Brain microvascular endothelial cell (primary cell): Measurements from ENCODE around the gene TMEM214.

ENCODE experiments used
- DNase-seq: peaks from one replicate; pipeline ENCODE4 v3.0.0-alpha.2; 2020
- H3K27ac ChIP-seq: fragments of 250-450 bp; sonication (Bioruptor Pico); 2 replicates; pipeline ENCODE4 v1.5.1; 2020; ENCODE audit warnings: mild to moderate bottlenecking, moderate library complexity
- H3K27me3 ChIP-seq: fragments of 250-450 bp; sonication (Bioruptor Pico); replicated peaks from 2 replicates; pipeline ENCODE4 v1.5.1; 2020; ENCODE audit warnings: mild to moderate bottlenecking
- H3K36me3 ChIP-seq: fragments of 250-450 bp; sonication (Bioruptor Pico); replicated peaks from 2 replicates; pipeline ENCODE4 v1.5.1; 2020; ENCODE audit warnings: mild to moderate bottlenecking
- H3K4me3 ChIP-seq: 2 replicates; pipeline ENCODE4 v1.5.1; 2011; ENCODE audit warnings: low read depth, mild to moderate bottlenecking, control low read depth, low read length, moderate library complexity
- in situ Hi-C: cut with HindIII; loops from 2 replicates; pipeline ENCODE4 v1.10.0; 2017; ENCODE audit warnings: low sequenced_read_pairs, low pct_ligation_motif_present
- TF ChIP-seq, protein P1 (sequence below): IDR thresholded peaks from 2 replicates; pipeline ENCODE4 v1.5.1; 2011; ENCODE audit warnings: low read depth, mild to moderate bottlenecking, moderate library complexity, low read length, control low read depth, inconsistent platforms; ENCODE audit errors: missing control alignments

TMEM214 gene

GRCh38 chr2:27079233-27080139 is 46.7 kb downstream of the TMEM214 start:
- in situ Hi-C loops = no loop called here
- DNase-seq = no peak
- Histone ChIP-seq H3K4me3 (peak overlapping the region; percentile 73), H3K27me3 (no peaks in the 10 kb centered on the region), H3K27ac (peak overlapping the region; percentile 42), H3K36me3 (peaks cover 3% of the 10 kb centered on the region)
- TF ChIP-seq, protein P1, sequence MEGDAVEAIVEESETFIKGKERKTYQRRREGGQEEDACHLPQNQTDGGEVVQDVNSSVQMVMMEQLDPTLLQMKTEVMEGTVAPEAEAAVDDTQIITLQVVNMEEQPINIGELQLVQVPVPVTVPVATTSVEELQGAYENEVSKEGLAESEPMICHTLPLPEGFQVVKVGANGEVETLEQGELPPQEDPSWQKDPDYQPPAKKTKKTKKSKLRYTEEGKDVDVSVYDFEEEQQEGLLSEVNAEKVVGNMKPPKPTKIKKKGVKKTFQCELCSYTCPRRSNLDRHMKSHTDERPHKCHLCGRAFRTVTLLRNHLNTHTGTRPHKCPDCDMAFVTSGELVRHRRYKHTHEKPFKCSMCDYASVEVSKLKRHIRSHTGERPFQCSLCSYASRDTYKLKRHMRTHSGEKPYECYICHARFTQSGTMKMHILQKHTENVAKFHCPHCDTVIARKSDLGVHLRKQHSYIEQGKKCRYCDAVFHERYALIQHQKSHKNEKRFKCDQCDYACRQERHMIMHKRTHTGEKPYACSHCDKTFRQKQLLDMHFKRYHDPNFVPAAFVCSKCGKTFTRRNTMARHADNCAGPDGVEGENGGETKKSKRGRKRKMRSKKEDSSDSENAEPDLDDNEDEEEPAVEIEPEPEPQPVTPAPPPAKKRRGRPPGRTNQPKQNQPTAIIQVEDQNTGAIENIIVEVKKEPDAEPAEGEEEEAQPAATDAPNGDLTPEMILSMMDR = no peak

GRCh38 chr2:27080140-27080469 is 47.3 kb downstream of the TMEM214 start:
- in situ Hi-C loops = no loop called here
- Histone ChIP-seq H3K36me3 (peaks cover 3% of the 10 kb centered on the region), H3K4me3 (peak overlapping the region; percentile 73), H3K27ac (no peak overlapping the region), H3K27me3 (no peaks in the 10 kb centered on the region)
- TF ChIP-seq, protein P1 = no peak
- no peak for DNase-seq

DNA sequence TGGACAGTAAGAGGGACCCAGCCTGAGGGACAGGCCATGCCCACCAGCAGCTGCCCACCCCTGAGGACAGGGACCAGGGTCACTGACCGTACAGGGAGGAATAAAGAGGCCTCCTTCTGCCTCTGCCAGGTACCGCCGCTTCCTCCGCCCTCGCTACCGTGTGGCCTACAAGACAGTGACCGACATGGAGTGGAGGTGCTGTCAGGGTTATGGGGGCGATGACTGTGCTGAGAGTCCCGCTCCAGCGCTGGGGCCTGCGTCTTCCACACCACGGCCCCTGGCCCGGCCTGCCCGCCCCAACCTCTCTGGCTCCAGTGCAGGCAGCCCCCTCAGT is 47.8 kb downstream of the TMEM214 start:
- H3K4me3 ChIP-seq = peak overlapping the region; percentile 73
- peaks cover 3% of the 10 kb centered on the region for H3K36me3 ChIP-seq
- DNase-seq = no peak
- in situ Hi-C loops = no loop called here
- no peak overlapping the region for H3K27ac ChIP-seq
- H3K27me3 ChIP-seq = no peaks in the 10 kb centered on the region
- TF ChIP-seq, protein P1 = no peak

DNA sequence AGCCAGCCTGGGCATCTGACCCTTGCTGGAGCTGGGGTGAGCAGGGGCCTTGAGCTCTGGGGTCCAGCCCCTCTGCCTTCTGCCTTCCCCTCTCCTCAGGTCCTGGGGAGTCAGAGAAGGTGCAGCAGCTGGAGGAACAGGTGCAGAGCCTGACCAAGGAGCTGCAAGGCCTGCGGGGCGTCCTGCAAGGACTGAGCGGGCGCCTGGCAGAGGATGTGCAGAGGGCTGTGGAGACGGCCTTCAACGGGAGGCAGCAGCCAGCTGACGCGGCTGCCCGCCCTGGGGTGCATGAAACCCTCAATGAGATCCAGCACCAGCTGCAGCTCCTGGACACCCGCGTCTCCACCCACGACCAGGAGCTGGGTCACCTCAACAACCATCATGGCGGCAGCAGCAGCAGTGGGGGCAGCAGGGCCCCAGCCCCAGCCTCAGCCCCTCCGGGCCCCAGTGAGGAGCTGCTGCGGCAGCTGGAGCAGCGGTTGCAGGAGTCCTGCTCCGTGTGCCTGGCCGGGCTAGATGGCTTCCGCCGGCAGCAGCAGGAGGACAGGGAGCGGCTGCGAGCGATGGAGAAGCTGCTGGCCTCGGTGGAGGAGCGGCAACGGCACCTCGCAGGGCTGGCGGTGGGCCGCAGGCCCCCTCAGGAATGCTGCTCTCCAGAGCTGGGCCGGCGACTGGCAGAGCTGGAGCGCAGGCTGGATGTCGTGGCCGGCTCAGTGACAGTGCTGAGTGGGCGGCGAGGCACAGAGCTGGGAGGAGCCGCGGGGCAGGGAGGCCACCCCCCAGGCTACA is 49.4 kb downstream of the TMEM214 start:
- in situ Hi-C loops = no loop called here
- Histone ChIP-seq H3K27me3 (no peaks in the 10 kb centered on the region), H3K4me3 (no peak overlapping the region), H3K36me3 (peaks cover 3% of the 10 kb centered on the region), H3K27ac (no peak overlapping the region)
- TF ChIP-seq, protein P1 = no peak
- no peak for DNase-seq

- Histone ChIP-seq H3K27ac (no peak overlapping the region), H3K4me3 (no peak overlapping the region)
These were observed 50.1 kb downstream of the TMEM214 start for GRCh38 chr2:27082773-27083409.

More at GRCh38 chr2:27082773-27083409, 50.1 kb downstream of the TMEM214 start:
- TF ChIP-seq, protein P1 = no peak
- no peak for DNase-seq
- Histone ChIP-seq H3K27me3 (no peaks in the 10 kb centered on the region), H3K36me3 (peaks cover 3% of the 10 kb centered on the region)
- in situ Hi-C loops = no loop called here
